Stimulated activated CD4-positive, alpha-beta T cell treated with anti-CD3 and anti-CD28 coated beads, Interleukin-1b, Interleukin-23, amount 100 ng/mL, for 48 hours (primary cell): ENCODE data around the gene WAPL.

Experiments used
- DNase-seq: peaks from one replicate; pipeline ENCODE4 v3.0.0-alpha.2; 2020

WAPL gene

GRCh38 chr10:86520871-86521677, 518 bp downstream of the WAPL start:
- peak; percentile 41 for DNase-seq

GRCh38 chr10:86518781-86519180, 2.8 kb downstream of the WAPL start:
- DNase-seq, result no peak

GRCh38 chr10:86512137-86512536, 9.5 kb downstream of the WAPL start:
- no peak for DNase-seq

- no peak for DNase-seq
Measured at GRCh38 chr10:86511027-86511865, 10.3 kb downstream of the WAPL start.

- DNase-seq, result no peak
Measured at GRCh38 chr10:86509145-86509544, 12.4 kb downstream of the WAPL start.

GRCh38 chr10:86508217-86508616, 13.4 kb downstream of the WAPL start:
- DNase-seq, result no peak

- DNase-seq, result no peak
Measured at GRCh38 chr10:86506499-86506898, 15.1 kb downstream of the WAPL start.

- DNase-seq, result no peak
Measured at GRCh38 chr10:86506062-86506461, 15.5 kb downstream of the WAPL start.

GRCh38 chr10:86504510-86504909, 17.1 kb downstream of the WAPL start:
- no peak for DNase-seq

GRCh38 chr10:86500846-86501245, 20.7 kb downstream of the WAPL start:
- DNase-seq, result no peak

GRCh38 chr10:86498598-86498997, 23.0 kb downstream of the WAPL start:
- DNase-seq, result no peak

- no peak for DNase-seq
Measured at GRCh38 chr10:86497621-86498020, 24.0 kb downstream of the WAPL start.

- DNase-seq, result no peak
Measured at GRCh38 chr10:86489960-86490612, 31.5 kb downstream of the WAPL start.

GRCh38 chr10:86489071-86489810, 32.4 kb downstream of the WAPL start:
- DNase-seq, result no peak

- no peak for DNase-seq
Measured at GRCh38 chr10:86486856-86487255, 34.7 kb downstream of the WAPL start.

- no peak for DNase-seq
Measured at GRCh38 chr10:86483664-86484063, 37.9 kb downstream of the WAPL start.

GRCh38 chr10:86481761-86482160, 39.8 kb downstream of the WAPL start:
- no peak for DNase-seq

GRCh38 chr10:86480571-86480970, 41.0 kb downstream of the WAPL start:
- DNase-seq, result no peak

GRCh38 chr10:86472061-86472460, 49.5 kb downstream of the WAPL start:
- DNase-seq, result no peak

- no peak for DNase-seq
Measured at GRCh38 chr10:86461963-86462804, 59.4 kb downstream of the WAPL start.

- DNase-seq, result no peak
Measured at GRCh38 chr10:86451604-86451960, 70.0 kb downstream of the WAPL start.
